H1 (cell line): ENCODE data around the gene LTBP3. TPM values are rescaled to one million over a fixed set of nuclear protein-coding genes. Genes with fewer than 3 reads are reported as not detected.

ENCODE experiments used
- CTCF ChIA-PET: fragments of 300-600 bp; sonication (Branson Sonifier 250); formaldehyde crosslinking; loops from one replicate; lab custom pipeline; 2021; ENCODE audit not compliant: partially characterized antibody; lab: Charles Lee
- POLR2A ChIA-PET: fragments of 300-600 bp; sonication (Branson Sonifier 250); formaldehyde crosslinking; loops from one replicate; lab custom pipeline; 2021; ENCODE audit warnings: inconsistent platforms; ENCODE audit not compliant: partially characterized antibody; lab: Charles Lee
- DNase-seq, 2 experiments: peaks; one replicate each; pipeline versions ENCODE4 v3.0.0 to v3.0.0-alpha.2; 2010 to 2022; ENCODE audit warnings: low spot score in 2 of 2, low read depth in 1 of 2, mixed read lengths in 1 of 2
- FAIRE-seq: peaks from 2 replicates; lab custom pipeline; 2011; peaks lifted over from hg19 to GRCh38; lab: Jason Lieb, UNC
- H2AFZ ChIP-seq: 2 replicates; pipeline ENCODE4 v1.8.1; 2012; ENCODE audit warnings: low read length, inconsistent platforms
- H2AK5ac ChIP-seq: 2 replicates; pipeline ENCODE4 v1.6.1; 2013; ENCODE audit warnings: low read depth, low read length
- H2BK120ac ChIP-seq: replicated peaks from 2 replicates; pipeline ENCODE3; 2013; ENCODE audit warnings: low read depth, low read length, inconsistent platforms
- H2BK12ac ChIP-seq: 2 replicates; pipeline ENCODE4 v1.6.1; 2013; ENCODE audit warnings: low read depth, low read length
- H2BK15ac ChIP-seq: 2 replicates; pipeline ENCODE4 v1.6.1; 2013; ENCODE audit warnings: low read length
- H2BK20ac ChIP-seq: 2 replicates; pipeline ENCODE4 v1.6.1; 2013; ENCODE audit warnings: low read length
- H2BK5ac ChIP-seq: 2 replicates; pipeline ENCODE4 v1.6.1; 2013; ENCODE audit warnings: low read depth, low read length
- H3K14ac ChIP-seq: 2 replicates; pipeline ENCODE4 v1.6.1; 2013; ENCODE audit warnings: inconsistent platforms; ENCODE audit not compliant: insufficient read length
- H3K18ac ChIP-seq: 2 replicates; pipeline ENCODE4 v1.6.1; 2013; ENCODE audit warnings: low read length; ENCODE audit errors: extremely low read depth
- H3K23ac ChIP-seq: 2 replicates; pipeline ENCODE4 v1.6.1; 2013; ENCODE audit warnings: inconsistent platforms; ENCODE audit not compliant: insufficient read length
- H3K23me2 ChIP-seq: 2 replicates; pipeline ENCODE4 v1.6.1; 2013; ENCODE audit warnings: low read depth, low read length
- H3K27ac ChIP-seq: 2 replicates; pipeline ENCODE4 v1.6.1; 2011; ENCODE audit warnings: low read depth, low read length, inconsistent platforms
- H3K27me3 ChIP-seq, 4 experiments: replicated peaks in 1 of 4; 1 replicate in 1 of 4; 2 replicates in 3 of 4; pipeline versions ENCODE4 v1.6.1 to v1.8.1; 2011 to 2013; ENCODE audit warnings: low read length in 3 of 4, mild to moderate bottlenecking in 3 of 4, inconsistent platforms in 2 of 4, mixed read lengths in 2 of 4, moderate library complexity in 1 of 4; ENCODE audit not compliant: control insufficient read depth in 3 of 4, insufficient read depth in 3 of 4; ENCODE audit errors: extremely low read depth in 1 of 4
- H3K36me3 ChIP-seq, 4 experiments: 2 replicates each; pipeline versions ENCODE4 v1.6.1 to v1.8.1; 2011 to 2013; ENCODE audit warnings: mild to moderate bottlenecking in 4 of 4, low read length in 3 of 4, moderate library complexity in 2 of 4, control low read depth in 1 of 4, inconsistent platforms in 1 of 4; ENCODE audit not compliant: insufficient read depth in 4 of 4, control insufficient read depth in 2 of 4
- H3K4ac ChIP-seq: replicated peaks from 2 replicates; pipeline ENCODE3; 2013; ENCODE audit warnings: low read length, low read depth, mixed read lengths, inconsistent platforms; ENCODE audit not compliant: insufficient read length
- H3K4me1 ChIP-seq, 4 experiments: replicated peaks in 1 of 4; 1 replicate in 1 of 4; 2 replicates in 3 of 4; pipeline versions ENCODE4 v1.6.1 to v1.8.1; 2011 to 2013; ENCODE audit warnings: low read length in 3 of 4, inconsistent platforms in 2 of 4, mixed read lengths in 1 of 4; ENCODE audit not compliant: insufficient read depth in 4 of 4, control insufficient read depth in 3 of 4
- H3K4me2 ChIP-seq, 2 experiments: 2 replicates each; pipeline versions ENCODE4 v1.6.1 to v1.8.1; 2011 to 2013; ENCODE audit warnings: low read depth in 2 of 2, low read length in 2 of 2, control low read depth in 1 of 2, inconsistent platforms in 1 of 2, mild to moderate bottlenecking in 1 of 2; ENCODE audit not compliant: insufficient read depth in 1 of 2
- H3K4me3 ChIP-seq, 4 experiments: fragments of 200-600, 300-600 bp in 1 of 4; sonication (generic), shearing (Covaris generic), sonication (Bioruptor Twin) in 1 of 4; 2 replicates each; pipeline versions ENCODE4 v1.5.1 to v1.8.1; 2011 to 2016; ENCODE audit warnings: low read length in 4 of 4, low read depth in 3 of 4, control low read depth in 2 of 4, inconsistent platforms in 2 of 4, mild to moderate bottlenecking in 2 of 4, mixed read lengths in 1 of 4, moderate library complexity in 1 of 4; ENCODE audit not compliant: insufficient read depth in 2 of 4; ENCODE audit errors: extremely low read depth in 1 of 4
- H3K56ac ChIP-seq: replicated peaks from 2 replicates; pipeline ENCODE3; 2013; ENCODE audit warnings: low read depth, mild to moderate bottlenecking, mixed read lengths, low read length, inconsistent platforms; ENCODE audit not compliant: insufficient read length
- H3K79me1 ChIP-seq: 2 replicates; pipeline ENCODE4 v1.6.1; 2013; ENCODE audit warnings: low read depth, low read length, control low read depth
- H3K79me2 ChIP-seq, 2 experiments: 2 replicates each; pipeline versions ENCODE4 v1.6.1 to v1.8.1; 2012 to 2013; ENCODE audit warnings: low read length in 2 of 2, mild to moderate bottlenecking in 2 of 2, inconsistent platforms in 1 of 2; ENCODE audit not compliant: insufficient read depth in 2 of 2, control insufficient read depth in 1 of 2
- H3K9ac ChIP-seq, 4 experiments: replicated peaks in 1 of 4; 1 replicate in 1 of 4; 2 replicates in 3 of 4; pipeline versions ENCODE4 v1.6.1 to v1.8.1; 2011 to 2013; ENCODE audit warnings: low read depth in 3 of 4, low read length in 3 of 4, control low read depth in 2 of 4, mild to moderate bottlenecking in 2 of 4, moderate library complexity in 2 of 4, inconsistent platforms in 1 of 4; ENCODE audit errors: extremely low read depth in 1 of 4
- H3K9me3 ChIP-seq, 2 experiments: 2 replicates each; pipeline versions ENCODE4 v1.6.1 to v1.8.1; 2012 to 2013; ENCODE audit warnings: mild to moderate bottlenecking in 2 of 2, moderate library complexity in 2 of 2, control low read depth in 1 of 2, inconsistent platforms in 1 of 2, low read depth in 1 of 2, low read length in 1 of 2, mixed read lengths in 1 of 2; ENCODE audit not compliant: insufficient read depth in 2 of 2
- H4K20me1 ChIP-seq, 2 experiments: replicated peaks in 1 of 2; 2 replicates each; pipeline versions ENCODE3 to v1.8.1; 2011 to 2013; ENCODE audit warnings: inconsistent platforms in 2 of 2, low read length in 2 of 2, mild to moderate bottlenecking in 1 of 2; ENCODE audit not compliant: insufficient read depth in 2 of 2, control insufficient read depth in 1 of 2
- H4K5ac ChIP-seq: 2 replicates; pipeline ENCODE4 v1.6.1; 2013; ENCODE audit warnings: low read length, low read depth, mixed read lengths, inconsistent platforms; ENCODE audit not compliant: insufficient read length
- H4K8ac ChIP-seq: 2 replicates; pipeline ENCODE4 v1.8.0; 2013; ENCODE audit warnings: mild to moderate bottlenecking, moderate library complexity, low read length, inconsistent platforms; ENCODE audit not compliant: insufficient read depth; ENCODE audit errors: extremely low read depth
- H4K91ac ChIP-seq: replicated peaks from 2 replicates; pipeline ENCODE3; 2013; ENCODE audit warnings: low read length, mixed read lengths, inconsistent platforms; ENCODE audit not compliant: insufficient read length
- KDM1A ChIP-seq: fragments of 200-600, 300-600 bp; sonication (generic); IDR thresholded peaks from 2 replicates; pipeline ENCODE4 v1.7.1; 2016; ENCODE audit warnings: mild to moderate bottlenecking, low read length, borderline replicate concordance
- POLR2AphosphoS5 ChIP-seq: IDR thresholded peaks from 2 replicates; pipeline ENCODE4 v1.6.1; 2011; ENCODE audit warnings: low read depth, low read length
- USF2 ChIP-seq: IDR thresholded peaks from 2 replicates; pipeline ENCODE4 v1.6.1; 2011; ENCODE audit warnings: low read length, improper control_type of control experiment
- WGBS, 2 experiments: shearing (Covaris generic) in 1 of 2; methylation state at CpG; one replicate each; pipeline versions ENCODE4 v1.1.6 to v1.1.7; 2013 to 2015; ENCODE audit warnings: low lambda C conversion rate in 2 of 2, mixed read lengths in 2 of 2, inconsistent platforms in 1 of 2, low coverage in 1 of 2, missing lambda C conversion rate in 1 of 2; ENCODE audit not compliant: insufficient replicate concordance in 2 of 2, insufficient coverage in 1 of 2, insufficient read length in 1 of 2; ENCODE audit errors: extremely low coverage in 1 of 2, missing lambda C conversion rate in 1 of 2; 5-methylcytosine and 5-hydroxymethylcytosine counted together
- polyA plus RNA-seq, 7 experiments: library from polyadenylated mRNA; depleted of rRNA in 3 of 7; stranded (reverse) in 5 of 7; unstranded in 2 of 7; fragments of >200 nt in 5 of 7; fragments of 200-250 nt in 2 of 7; gene quantifications; 1 replicate in 5 of 7; 2 replicates in 1 of 7; 4 replicates in 1 of 7; pipeline versions ENCODE4 v1.2.1 to v1.2.3, GENCODE V29; 2011 to 2013; ENCODE audit warnings: missing spikeins in 2 of 7, mixed read lengths in 2 of 7
- total RNA-seq: library from RNA; stranded (reverse); fragmentation: NEBNext Ultra II Directional; extraction: Animal tissue kit (Norgen Biotek cat#: 25700); gene quantifications from 2 replicates; pipeline ENCODE4 v1.2.1, GENCODE V29; 2021

Gene LTBP3
- total and polyA plus RNA-seq, 2 of the 8 experiments (the other 6 are each of a cell fraction or from before 2014, with no cell fraction given): 12.8 to 17.8 TPM

DNA sequence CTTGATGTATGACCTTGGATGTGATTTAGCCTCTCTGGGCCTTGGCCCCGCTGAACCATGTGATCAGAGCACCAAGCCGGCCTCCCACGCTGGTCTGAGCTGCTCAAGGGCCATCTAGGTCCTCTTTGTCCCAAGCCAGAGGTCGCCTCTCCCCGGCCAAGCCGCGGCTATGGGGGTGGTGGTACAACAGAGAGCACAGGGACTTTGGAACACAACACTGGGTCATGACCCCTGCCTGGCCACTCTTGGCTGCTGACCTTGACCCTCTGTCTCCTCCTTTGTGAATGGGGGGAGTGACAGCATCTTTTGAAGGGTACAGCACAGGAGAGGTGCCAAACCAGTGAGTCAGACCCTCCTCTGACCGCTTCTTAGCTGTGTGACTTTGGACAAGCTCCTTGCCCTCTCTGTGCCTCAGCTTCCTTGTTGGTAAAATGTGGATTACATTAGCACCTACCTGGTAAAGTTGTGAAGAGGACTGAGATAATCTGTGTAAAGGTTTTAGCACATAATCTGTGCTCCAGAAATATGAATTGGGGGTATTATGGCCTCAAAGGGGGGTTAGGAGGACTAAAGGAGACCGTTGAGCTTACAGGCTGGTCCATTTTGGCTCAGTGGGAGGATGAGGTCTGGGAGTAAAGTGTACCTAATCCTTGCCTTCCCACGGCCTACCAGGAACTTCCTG is 28.5 kb downstream of the LTBP3 start:
- no peak overlapping the region for H2BK15ac ChIP-seq
- H2BK120ac ChIP-seq: no peak overlapping the region
- H3K23me2 ChIP-seq: peaks cover 8% of the 10 kb centered on the region; the same call in 1 of the 2 replicates
- H3K27me3 ChIP-seq: no peaks in the 10 kb centered on the region
- H3K36me3 ChIP-seq: peaks cover 2 to 24% (median 16%) of the 10 kb centered on the region in 4 experiments
- H3K79me1 ChIP-seq: no peaks in the 10 kb centered on the region; the same call in 1 of the 2 replicates
- H3K9me3 ChIP-seq: no peaks in the 10 kb centered on the region
- no peak overlapping the region for H4K5ac ChIP-seq
- H2BK12ac ChIP-seq: no peak overlapping the region
- ChIA-PET POLR2A (interaction anchor here (0.6 to 7.7 kb wide), 9 partner anchors 10 to 113 kb away, joined by 3 to 62 read pairs (median 6); partner anchors contain the start of genes EHBP1L1 and PCNX3), CTCF (interaction anchor here (0.5 to 6.1 kb wide), 23 partner anchors 9 to 256 kb away, joined by 3 to 31 read pairs (median 3); partner anchors contain the start of genes EHBP1L1, FAM89B and ZNRD2)
- H3K4me1 ChIP-seq: peaks cover 0 to 7% (median 5%) of the 10 kb centered on the region in 4 experiments; a peak in 5 of 7 replicates
- WGBS, 2 experiments: 94% methylated on average over 10 of the region's 10 CpGs; no CpG with 5 or more reads in 1 of the 2 experiments
- no peak overlapping the region for H2BK5ac ChIP-seq
- no peak overlapping the region for H3K14ac ChIP-seq
- no peak overlapping the region for H3K56ac ChIP-seq
- no peak overlapping the region for H3K9ac ChIP-seq
- H2AK5ac ChIP-seq: no peak overlapping the region
- no peak overlapping the region for H4K91ac ChIP-seq
- DNase-seq: no peak
- peaks cover 0 to 3% of the 10 kb centered on the region in 2 experiments; a peak in 1 of 4 replicates for H3K79me2 ChIP-seq
- H4K8ac ChIP-seq: no peak overlapping the region
- TF ChIP-seq USF2 (no peak), KDM1A (0 out of 2 replicates have a peak, but pooled peaks have one; percentile 58), POLR2AphosphoS5 (no peak)
- no peak overlapping the region for H2BK20ac ChIP-seq
- H3K23ac ChIP-seq: no peak overlapping the region
- H2AFZ ChIP-seq: no peak overlapping the region
- FAIRE-seq: no peak
- no peak overlapping the region for H3K4me2 ChIP-seq
- no peak overlapping the region for H3K4me3 ChIP-seq
- no peak overlapping the region for H3K4ac ChIP-seq
- peaks cover 0 to 23% of the 10 kb centered on the region in 2 experiments for H4K20me1 ChIP-seq
- H3K18ac ChIP-seq: no peak overlapping the region
- no peak overlapping the region for H3K27ac ChIP-seq
